ENCODE measurements around the gene ROBO2. TPM values are rescaled to one million over a fixed set of nuclear protein-coding genes. Genes with fewer than 3 reads are reported as not detected.

ROBO2 gene
- total RNA-seq, 1 donor from 2014 or later = 11.0 TPM

DNA sequence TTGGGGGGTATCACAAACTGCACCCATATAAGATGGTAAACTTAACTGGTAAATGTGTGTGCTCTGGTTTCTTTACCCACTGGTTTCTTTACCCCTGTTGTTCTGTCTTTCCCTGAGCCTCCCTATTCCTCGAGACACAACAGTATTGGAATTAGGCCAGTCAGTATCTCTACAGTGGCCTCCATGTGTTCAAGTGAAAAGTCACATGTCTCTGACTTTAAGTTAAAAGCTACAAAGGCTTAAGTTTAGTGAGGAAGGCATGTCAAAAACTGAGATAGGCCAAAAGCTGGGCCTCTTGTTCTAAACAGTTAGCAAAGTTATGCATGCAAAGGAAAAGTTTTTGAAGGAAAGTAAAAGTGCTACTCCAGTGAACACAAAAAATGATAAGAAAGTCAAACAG is 513.3 kb downstream of the ROBO2 start:
- H3K4me3 ChIP-seq = no peak overlapping the region
- no peak overlapping the region for H3K27ac ChIP-seq
- no peaks in the 10 kb centered on the region for H3K27me3 ChIP-seq
- DNase-seq (ENCODE audit: extremely low spot score in 2 of 2) = no peak
- TF ChIP-seq POLR2A (IDR thresholded peaks at IDR 0.05) (no peak), CTCF (IDR thresholded peaks at IDR 0.05) (no peak), POLR2AphosphoS5 (IDR thresholded peaks at IDR 0.05; ENCODE audit: insufficient read depth in 1 of 2, low read depth in 1 of 2) (no peak)
- no peaks in the 10 kb centered on the region for H3K9me3 ChIP-seq
- H3K36me3 ChIP-seq = no peaks in the 10 kb centered on the region
- intact Hi-C loops (cut with DNase I) = no loop called here
- H3K4me1 ChIP-seq = no peaks in the 10 kb centered on the region

DNA sequence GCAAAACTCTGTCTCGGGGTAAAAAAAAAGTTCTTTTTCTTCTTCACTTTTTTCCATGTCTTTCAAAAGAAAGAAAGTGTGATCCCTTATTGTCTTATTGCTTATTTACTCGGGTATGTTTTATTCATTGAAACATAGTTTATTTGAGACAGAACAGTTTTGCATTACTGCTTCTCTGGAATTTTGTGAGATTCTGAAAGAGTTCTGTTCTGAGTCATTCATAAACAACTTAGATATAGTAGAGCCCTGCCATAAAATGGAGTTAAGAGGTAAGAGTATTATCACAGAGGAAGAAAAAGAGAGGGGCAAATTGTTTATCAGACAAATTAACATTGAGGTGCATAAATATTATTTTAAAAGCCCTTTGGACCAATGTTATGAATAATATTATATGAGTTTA is 522.2 kb downstream of the ROBO2 start:
- H3K4me1 ChIP-seq = no peaks in the 10 kb centered on the region
- H3K4me3 ChIP-seq = no peak overlapping the region
- DNase-seq (ENCODE audit: extremely low spot score in 2 of 2) = no peak
- no peaks in the 10 kb centered on the region for H3K36me3 ChIP-seq
- no peaks in the 10 kb centered on the region for H3K9me3 ChIP-seq
- H3K27ac ChIP-seq = no peak overlapping the region
- intact Hi-C loops (cut with DNase I) = no loop called here
- H3K27me3 ChIP-seq = no peaks in the 10 kb centered on the region
- no peak for TF ChIP-seq POLR2AphosphoS5 (IDR thresholded peaks at IDR 0.05; ENCODE audit: insufficient read depth in 1 of 2, low read depth in 1 of 2)
- no peak for TF ChIP-seq POLR2A (IDR thresholded peaks at IDR 0.05)
- TF ChIP-seq CTCF (IDR thresholded peaks at IDR 0.05) = no peak

GRCh38 chr3:77563012-77563411 is 523.1 kb downstream of the ROBO2 start:
- DNase-seq (ENCODE audit: extremely low spot score in 2 of 2) = no peak
- TF ChIP-seq POLR2A (IDR thresholded peaks at IDR 0.05) = no peak
- Histone ChIP-seq H3K27ac (no peak overlapping the region), H3K36me3 (no peaks in the 10 kb centered on the region), H3K4me1 (no peaks in the 10 kb centered on the region), H3K4me3 (no peak overlapping the region), H3K27me3 (no peaks in the 10 kb centered on the region), H3K9me3 (no peaks in the 10 kb centered on the region)
- intact Hi-C loops (cut with DNase I) = no loop called here

DNA sequence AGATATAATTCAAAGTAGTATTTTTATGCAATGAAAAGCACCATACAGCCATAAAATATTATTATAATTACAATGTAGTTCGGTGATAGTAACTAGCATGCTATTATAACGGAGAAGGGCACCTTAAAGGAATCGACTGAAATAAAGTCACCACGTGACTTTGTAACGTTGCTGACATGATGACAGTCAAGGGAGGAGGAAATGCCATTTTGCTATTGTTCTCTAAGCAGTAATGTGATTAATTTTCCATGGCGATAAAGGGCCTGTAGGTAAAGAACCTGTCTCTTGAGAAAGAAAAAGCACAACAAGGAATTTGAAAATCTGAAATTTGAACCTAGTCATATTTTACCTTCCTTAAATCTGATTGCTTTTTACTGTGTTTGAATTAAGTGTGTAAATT is 526.2 kb downstream of the ROBO2 start:
- TF ChIP-seq POLR2AphosphoS5 (IDR thresholded peaks at IDR 0.05; ENCODE audit: insufficient read depth in 1 of 2, low read depth in 1 of 2) (no peak), CTCF (IDR thresholded peaks at IDR 0.05) (no peak), POLR2A (IDR thresholded peaks at IDR 0.05) (no peak)
- no peaks in the 10 kb centered on the region for H3K4me1 ChIP-seq
- intact Hi-C loops (cut with DNase I) = no loop called here
- H3K27me3 ChIP-seq = no peaks in the 10 kb centered on the region
- no peaks in the 10 kb centered on the region for H3K36me3 ChIP-seq
- H3K9me3 ChIP-seq = no peaks in the 10 kb centered on the region
- no peak for DNase-seq (ENCODE audit: extremely low spot score in 2 of 2)
- no peak overlapping the region for H3K27ac ChIP-seq
- no peak overlapping the region for H3K4me3 ChIP-seq

DNA sequence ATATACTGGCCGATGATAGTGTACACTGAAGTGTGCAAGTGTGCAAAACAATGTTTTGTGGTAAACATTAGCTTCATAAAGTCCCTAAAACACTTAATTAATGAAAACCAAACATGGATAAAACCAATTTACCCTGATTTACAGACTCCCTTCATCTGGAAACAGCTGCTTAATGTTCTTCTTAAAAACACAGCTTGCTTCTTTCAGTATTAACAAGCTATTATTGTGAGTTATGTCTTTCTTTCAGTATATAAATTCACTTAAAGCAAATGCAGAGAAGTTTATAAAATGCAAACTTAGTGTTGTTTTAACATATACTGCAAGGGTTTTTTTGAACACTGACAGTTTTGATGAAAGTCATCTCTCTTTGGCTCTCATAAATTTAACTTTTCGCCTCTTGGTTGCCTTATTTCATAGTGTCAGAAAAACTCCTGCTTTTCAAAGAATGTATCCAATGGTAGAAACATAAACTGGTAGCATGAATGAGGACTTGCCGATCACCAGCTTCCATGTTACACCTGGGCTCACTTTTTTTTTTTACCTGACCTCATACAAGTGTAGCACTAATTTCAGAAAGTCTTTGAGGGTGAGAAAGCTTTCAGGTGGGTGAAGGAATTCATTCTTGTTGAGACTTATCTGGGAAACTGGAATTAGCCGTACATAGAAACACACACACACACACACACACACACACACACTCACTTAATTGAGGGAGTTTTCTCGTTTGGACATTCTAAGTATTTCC is 532.2 kb downstream of the ROBO2 start:
- Histone ChIP-seq H3K27ac (no peak overlapping the region), H3K36me3 (no peaks in the 10 kb centered on the region), H3K4me1 (no peaks in the 10 kb centered on the region), H3K9me3 (no peaks in the 10 kb centered on the region), H3K27me3 (no peaks in the 10 kb centered on the region), H3K4me3 (no peak overlapping the region)
- no peak for DNase-seq (ENCODE audit: extremely low spot score in 2 of 2)
- intact Hi-C loops (cut with DNase I) = no loop called here
- TF ChIP-seq POLR2A (IDR thresholded peaks at IDR 0.05) (no peak), CTCF (IDR thresholded peaks at IDR 0.05) (no peak), POLR2AphosphoS5 (IDR thresholded peaks at IDR 0.05; ENCODE audit: insufficient read depth in 1 of 2, low read depth in 1 of 2) (no peak)

Measured in vagina (tissue), 2 donors.